ENCODE data around the gene RHOT2. TPM values are rescaled to one million over a fixed set of nuclear protein-coding genes. Genes with fewer than 3 reads are reported as not detected.
A peak's percentile ranks its signal among the peaks of the same experiment; 100 is the strongest.

The RHOT2 gene
- total and polyA plus RNA-seq, 2 of the 8 experiments (the other 6 are each of a cell fraction or from before 2014, with no cell fraction given), result 149 to 194 TPM

DNA sequence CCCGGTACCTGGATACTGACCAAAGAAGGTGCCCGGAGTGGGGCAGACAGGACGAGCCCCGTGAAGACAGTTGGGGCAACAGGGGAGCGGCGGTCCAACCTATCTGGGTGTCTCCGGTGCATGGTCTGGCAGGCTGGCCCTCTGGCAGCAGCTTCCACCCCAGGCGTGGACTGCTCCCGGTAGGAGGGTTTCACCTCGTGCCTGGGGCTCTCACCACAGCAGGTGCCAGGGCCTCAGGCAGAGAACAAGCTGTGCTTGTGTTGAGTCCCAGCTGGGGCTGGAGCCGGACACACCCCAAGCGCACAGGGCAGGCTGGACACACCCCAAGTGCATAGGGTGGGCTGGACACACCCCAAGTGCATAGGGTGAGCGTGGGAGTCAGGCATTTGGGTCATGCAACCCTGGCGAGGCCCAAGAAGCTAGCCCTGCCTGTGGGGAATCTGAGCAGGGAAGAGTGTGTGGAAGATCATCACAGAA, 39.2 kb downstream of the RHOT2 start:
- no peak overlapping the region for H2AFZ ChIP-seq (ENCODE audit: low read length)
- no peak for FAIRE-seq
- peak overlapping the region; percentile 60; the same call in 1 of the 2 replicates for H2BK12ac ChIP-seq (ENCODE audit: low read depth, low read length)
- no peak overlapping the region for H3K56ac ChIP-seq (replicated peaks; ENCODE audit: insufficient read length, low read depth, low read length)
- H3K36me3 ChIP-seq (ENCODE audit: control insufficient read depth in 2 of 4, insufficient read depth in 4 of 4, low read length in 3 of 4), result no peaks in the 10 kb centered on the region
- H4K8ac ChIP-seq (ENCODE audit: extremely low read depth, insufficient read depth, low read length), result no peak overlapping the region
- H2BK15ac ChIP-seq (ENCODE audit: low read length), result no peak overlapping the region; the same call in 1 of the 2 replicates
- no peak overlapping the region for H2AK5ac ChIP-seq (ENCODE audit: low read depth, low read length)
- ChIA-PET POLR2A (ENCODE audit: partially characterized antibody) (interaction anchor here (0.7 to 20.9 kb wide), 13 partner anchors 10 to 795 kb away, joined by 3 to 353 read pairs (median 4); partner anchors contain the start of genes ANTKMT, CCDC78, CIAO3 and HAGHL), CTCF (ENCODE audit: partially characterized antibody) (interaction anchor here (0.6 to 33.4 kb wide), 11 partner anchors 9 to 1166 kb away, joined by 3 to 977 read pairs (median 5); partner anchors contain the start of genes ANTKMT, CCDC78, CHTF18 and CIAO3)
- H4K91ac ChIP-seq (replicated peaks; ENCODE audit: insufficient read length, low read length), result no peak overlapping the region
- H4K20me1 ChIP-seq (replicated peaks in 1 of 2; ENCODE audit: control insufficient read depth in 1 of 2, insufficient read depth in 2 of 2, low read length in 2 of 2), result peaks cover 3 to 22% of the 10 kb centered on the region in 2 experiments
- H3K9me3 ChIP-seq (ENCODE audit: insufficient read depth in 2 of 2, low read depth in 1 of 2, low read length in 1 of 2), result no peaks in the 10 kb centered on the region
- H3K23me2 ChIP-seq (ENCODE audit: low read depth, low read length), result peaks cover 12% of the 10 kb centered on the region; the same call in 1 of the 2 replicates
- no peaks in the 10 kb centered on the region for H3K79me2 ChIP-seq (ENCODE audit: control insufficient read depth in 1 of 2, insufficient read depth in 2 of 2, low read length in 2 of 2)
- no peak overlapping the region for H3K27ac ChIP-seq (ENCODE audit: low read depth, low read length)
- no peak overlapping the region for H3K4ac ChIP-seq (replicated peaks; ENCODE audit: insufficient read length, low read depth, low read length)
- H3K4me1 ChIP-seq (replicated peaks in 1 of 4; ENCODE audit: control insufficient read depth in 3 of 4, insufficient read depth in 4 of 4, low read length in 3 of 4), result peaks cover 0 to 9% (median 5%) of the 10 kb centered on the region in 4 experiments; a peak in 4 of 7 replicates
- DNase-seq (ENCODE audit: low read depth in 1 of 2, low spot score in 2 of 2), result no peak
- H3K79me1 ChIP-seq (ENCODE audit: low read depth, low read length), result no peaks in the 10 kb centered on the region
- H3K18ac ChIP-seq (ENCODE audit: extremely low read depth, low read length), result no peak overlapping the region
- no peak overlapping the region for H3K9ac ChIP-seq (replicated peaks in 1 of 4; ENCODE audit: extremely low read depth in 1 of 4, low read depth in 3 of 4, low read length in 3 of 4)
- H2BK5ac ChIP-seq (ENCODE audit: low read depth, low read length), result no peak overlapping the region
- peaks cover 46 to 80% (median 65%) of the 10 kb centered on the region in 4 experiments for H3K27me3 ChIP-seq (replicated peaks in 1 of 4; ENCODE audit: control insufficient read depth in 3 of 4, extremely low read depth in 1 of 4, insufficient read depth in 3 of 4, low read length in 3 of 4)
- no peak overlapping the region for H3K14ac ChIP-seq (ENCODE audit: insufficient read length)
- 72% methylated on average over 14 of the region's 14 CpGs; no CpG with 5 or more reads in 1 of the 2 experiments for WGBS, 2 experiments (ENCODE audit: extremely low coverage in 1 of 2, insufficient coverage in 1 of 2, insufficient read length in 1 of 2, insufficient replicate concordance in 2 of 2, low coverage in 1 of 2, low lambda C conversion rate in 2 of 2, missing lambda C conversion rate in 1 of 2)
- no peak overlapping the region for H3K23ac ChIP-seq (ENCODE audit: insufficient read length)
- peak overlapping the region in 2 of 4 experiments; percentile 34 to 69; a peak in 2 of 8 replicates for H3K4me3 ChIP-seq (ENCODE audit: extremely low read depth in 1 of 4, insufficient read depth in 2 of 4, low read depth in 3 of 4, low read length in 4 of 4)
- no peak overlapping the region for H4K5ac ChIP-seq (ENCODE audit: insufficient read length, low read depth, low read length)
- H2BK120ac ChIP-seq (replicated peaks; ENCODE audit: low read depth, low read length), result no peak overlapping the region
- 0 out of 2 replicates have a peak overlapping the region, but pooled peaks have one; percentile 32 for H2BK20ac ChIP-seq (ENCODE audit: low read length)
- H3K4me2 ChIP-seq (ENCODE audit: insufficient read depth in 1 of 2, low read depth in 2 of 2, low read length in 2 of 2), result peak overlapping the region; percentile 66 to 92; a peak in 2 of 4 replicates
- TF ChIP-seq NRF1 (IDR thresholded peaks at IDR 0.05; ENCODE audit: low read depth, low read length) (no peak), YY1 (IDR thresholded peaks at IDR 0.05; ENCODE audit: low read depth, low read length) (no peak), BRCA1 (IDR thresholded peaks at IDR 0.05; ENCODE audit: low read depth, low read length) (no peak), CTBP2 (IDR thresholded peaks at IDR 0.05; ENCODE audit: borderline replicate concordance, insufficient read depth, insufficient read length, low read length) (no peak), POU5F1 (IDR thresholded peaks at IDR 0.05; ENCODE audit: low read depth, low read length) (no peak), TAF1 (IDR thresholded peaks at IDR 0.05; ENCODE audit: low read depth, low read length) (no peak), ZNF274 (IDR thresholded peaks at IDR 0.05; ENCODE audit: borderline replicate concordance, extremely low read depth, low read length) (no peak), MAFK (IDR thresholded peaks at IDR 0.05; ENCODE audit: low read depth, low read length) (no peak)

Measured in H1 (cell line).